Activated CD4-positive, alpha-beta T cell treated with anti-CD3 and anti-CD28 coated beads for 36 hours (primary cell): ENCODE measurements around the gene ARHGEF11. TPM values are rescaled to one million over a fixed set of nuclear protein-coding genes. Genes with fewer than 3 reads are reported as not detected.

ENCODE experiments used
- ATAC-seq: fragments of 200-7000 bp; cut with Tn5 transposase; one replicate; pipeline ENCODE4 v1.10.0; 2021; ENCODE audit warnings: mild to moderate bottlenecking, moderate library complexity
- CTCF ChIA-PET: fragments of 350-600 bp; sonication (Branson Sonifier 250); formaldehyde crosslinking; loops from one replicate; lab custom pipeline; 2021; ENCODE audit warnings: antibody characterized with exemption; lab: Charles Lee
- POLR2A ChIA-PET: fragments of 350-600 bp; sonication (Branson Sonifier 250); formaldehyde crosslinking; loops from one replicate; lab custom pipeline; 2021; ENCODE audit warnings: antibody characterized with exemption, inconsistent platforms; lab: Charles Lee
- DNase-seq: peaks from one replicate; pipeline ENCODE4 v3.0.0-alpha.2; 2020
- H3K27ac Mint-ChIP-seq: one replicate; pipeline ENCODE4 v1.8.0; 2021; ENCODE audit warnings: mixed read lengths
- H3K27me3 Mint-ChIP-seq: one replicate; pipeline ENCODE4 v1.8.0; 2021; ENCODE audit warnings: mixed read lengths
- H3K36me3 Mint-ChIP-seq: one replicate; pipeline ENCODE4 v1.8.0; 2021; ENCODE audit warnings: low read depth, mixed read lengths
- H3K4me1 Mint-ChIP-seq: one replicate; pipeline ENCODE4 v1.8.0; 2021; ENCODE audit warnings: mixed read lengths
- H3K4me3 Mint-ChIP-seq: one replicate; pipeline ENCODE4 v1.8.0; 2021; ENCODE audit warnings: mild to moderate bottlenecking, moderate library complexity, mixed read lengths
- H3K9me3 Mint-ChIP-seq: one replicate; pipeline ENCODE4 v1.8.0; 2021; ENCODE audit warnings: low read depth, mixed read lengths
- intact Hi-C, 2 experiments: fragments of 100-400 bp; cut with DNase I in 1 of 2; cut with micrococcal nuclease in 1 of 2; formaldehyde crosslinking; loops; one replicate each; pipeline versions ENCODE4 v1.14.2 to v1.15.1; 2022 to 2024; cut with DNase I, micrococcal nuclease
- total RNA-seq, 2 experiments: library from RNA; stranded (reverse); gene quantifications; one replicate each; pipeline ENCODE4 v1.2.3, GENCODE V29; 2021

ARHGEF11 gene
- total RNA-seq, 2 experiments from 2014 or later, result 3.5 to 4.8 TPM

DNA sequence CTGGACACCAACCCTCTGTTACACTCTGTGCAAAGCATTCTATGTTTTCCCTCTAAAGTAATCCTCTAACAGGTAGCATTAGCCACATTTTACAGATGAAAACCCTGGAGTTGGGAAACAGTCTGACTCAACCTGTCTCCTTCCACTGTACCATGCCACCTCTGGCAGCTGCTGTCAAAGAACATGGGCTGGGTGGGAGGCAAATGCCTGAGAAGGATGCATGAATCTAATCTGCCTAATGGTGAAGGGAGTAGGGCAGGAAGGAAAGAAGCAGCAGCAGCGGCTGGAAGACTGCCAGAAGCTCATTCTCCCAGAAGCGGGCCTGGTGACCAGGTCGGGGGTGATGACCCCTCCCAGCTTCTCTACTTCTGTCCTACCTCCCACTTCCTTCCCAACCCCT is 103.4 kb downstream of the ARHGEF11 start:
- H3K27me3 Mint-ChIP-seq, result no peaks in the 10 kb centered on the region
- ATAC-seq, result no peak
- no peaks in the 10 kb centered on the region for H3K4me1 Mint-ChIP-seq
- intact Hi-C loops, result no loop called here
- CTCF ChIA-PET, result interaction anchor here (0.7 to 1.2 kb wide), 3 partner anchors 10 to 25 kb away, joined by 3 to 4 read pairs (median 3); no protein-coding TSS in a partner anchor
- POLR2A ChIA-PET, result no interaction called here
- H3K4me3 Mint-ChIP-seq, result no peak overlapping the region
- no peaks in the 10 kb centered on the region for H3K9me3 Mint-ChIP-seq
- DNase-seq, result no peak
- H3K27ac Mint-ChIP-seq, result no peak overlapping the region
- H3K36me3 Mint-ChIP-seq, result peaks cover 5% of the 10 kb centered on the region

DNA sequence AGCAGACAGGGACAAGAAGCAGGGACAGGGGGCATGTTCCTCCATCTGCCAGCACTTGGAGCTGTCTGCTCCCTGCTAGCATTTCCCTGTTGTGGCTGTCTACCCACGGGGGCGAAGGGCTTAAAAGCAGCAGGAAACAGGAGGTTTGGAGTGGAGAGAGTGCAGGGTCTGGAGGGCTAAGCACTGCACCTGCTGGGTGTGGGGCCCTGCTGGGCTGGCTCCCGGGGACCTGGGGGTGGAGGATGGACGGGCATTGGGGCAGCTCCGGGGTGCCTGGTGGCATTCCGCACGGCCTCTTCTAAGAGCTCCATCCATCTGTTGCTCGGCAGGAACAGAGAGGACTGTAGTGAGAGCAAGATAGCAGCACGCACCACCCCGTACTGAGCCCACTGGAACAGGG is 103.9 kb downstream of the ARHGEF11 start:
- ChIA-PET CTCF (interaction anchor here (0.6 to 1.2 kb wide), 5 partner anchors 8 to 68 kb away, joined by 3 to 4 read pairs (median 3); no protein-coding TSS in a partner anchor), POLR2A (no interaction called here)
- ATAC-seq (no peak), DNase-seq (no peak)
- Mint-ChIP-seq H3K9me3 (no peaks in the 10 kb centered on the region), H3K4me3 (no peak overlapping the region), H3K27me3 (no peaks in the 10 kb centered on the region), H3K4me1 (no peaks in the 10 kb centered on the region), H3K27ac (no peak overlapping the region), H3K36me3 (peaks cover 5% of the 10 kb centered on the region)
- intact Hi-C loops, result no loop called here

DNA sequence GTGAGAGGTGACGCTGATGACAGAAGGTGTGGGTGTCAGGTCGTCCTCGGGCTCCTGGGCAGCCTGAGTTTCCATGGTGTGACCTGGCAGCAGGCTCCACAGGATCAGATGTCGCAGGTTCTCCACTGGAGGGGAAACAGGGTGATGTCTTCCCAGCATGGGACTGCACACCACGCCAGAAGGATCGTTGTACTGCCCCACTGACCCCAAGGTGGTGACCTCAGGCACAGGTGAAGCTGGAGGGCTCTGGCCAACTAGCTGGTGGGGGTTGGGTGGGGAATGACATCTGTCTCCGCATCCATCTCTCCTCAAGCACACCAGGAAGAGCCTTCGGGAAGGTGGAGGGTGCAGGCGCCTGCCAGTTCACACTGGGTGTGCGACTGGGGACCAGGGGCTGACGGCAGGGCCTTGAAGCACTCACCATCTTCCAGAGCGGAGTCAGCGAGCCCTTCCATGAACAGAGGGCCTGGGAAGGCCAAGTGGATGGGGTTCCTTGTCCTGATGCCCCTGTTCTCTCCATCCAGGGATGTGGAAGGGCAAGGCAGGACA is 105.7 kb downstream of the ARHGEF11 start:
- intact Hi-C loops, result no loop called here
- no peaks in the 10 kb centered on the region for H3K27me3 Mint-ChIP-seq
- no peaks in the 10 kb centered on the region for H3K36me3 Mint-ChIP-seq
- H3K4me1 Mint-ChIP-seq, result no peaks in the 10 kb centered on the region
- no peak for ATAC-seq
- no peak for DNase-seq
- no peaks in the 10 kb centered on the region for H3K9me3 Mint-ChIP-seq
- CTCF ChIA-PET, result no interaction called here
- no peak overlapping the region for H3K4me3 Mint-ChIP-seq
- H3K27ac Mint-ChIP-seq, result no peak overlapping the region
- POLR2A ChIA-PET, result no interaction called here

DNA sequence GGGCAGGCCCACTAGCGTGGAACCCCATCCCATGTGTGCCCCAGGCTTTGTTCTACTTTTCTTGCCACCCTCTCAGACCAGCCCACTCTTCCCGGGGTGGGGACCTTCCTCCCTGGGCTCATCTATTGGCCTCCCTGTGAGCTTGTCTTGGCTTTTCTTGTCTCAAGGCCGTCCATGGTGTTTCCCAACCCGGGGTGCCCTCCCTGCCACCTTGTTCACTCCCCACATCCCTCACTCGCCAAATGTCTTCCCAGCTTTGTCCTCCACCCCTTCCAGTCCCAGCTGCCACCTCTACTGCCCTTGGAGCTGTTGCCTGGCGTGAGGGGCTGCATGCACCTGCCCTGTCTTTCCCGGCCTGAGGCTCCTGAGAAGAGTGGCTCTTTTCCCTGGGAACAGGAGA is 106.7 kb downstream of the ARHGEF11 start:
- CTCF ChIA-PET, result no interaction called here
- H3K27ac Mint-ChIP-seq, result no peak overlapping the region
- H3K27me3 Mint-ChIP-seq, result no peaks in the 10 kb centered on the region
- DNase-seq, result no peak
- H3K36me3 Mint-ChIP-seq, result no peaks in the 10 kb centered on the region
- no peak for ATAC-seq
- no peaks in the 10 kb centered on the region for H3K4me1 Mint-ChIP-seq
- no peaks in the 10 kb centered on the region for H3K9me3 Mint-ChIP-seq
- no peak overlapping the region for H3K4me3 Mint-ChIP-seq
- intact Hi-C loops, result no loop called here
- POLR2A ChIA-PET, result no interaction called here

DNA sequence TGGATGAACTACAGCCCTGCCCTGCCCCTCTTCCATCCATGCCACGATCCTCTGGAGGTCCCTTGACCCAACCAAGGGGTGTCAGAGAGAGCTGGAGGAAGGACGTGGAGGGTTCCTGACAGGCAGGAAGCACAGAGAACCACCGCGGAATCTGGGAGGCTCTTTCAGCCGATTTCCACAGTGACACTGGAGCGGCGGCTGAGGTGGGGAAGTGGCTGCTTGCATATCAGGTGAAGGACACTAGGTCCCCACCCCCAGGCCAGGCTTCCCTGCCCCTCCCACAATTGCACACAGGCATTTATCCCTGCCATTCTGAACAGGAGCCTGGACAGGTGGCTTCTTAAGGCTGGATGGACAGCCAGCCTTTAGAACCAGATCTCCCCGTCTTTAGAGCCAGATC is 107.7 kb downstream of the ARHGEF11 start:
- ATAC-seq (no peak), DNase-seq (no peak)
- Mint-ChIP-seq H3K4me3 (no peak overlapping the region), H3K27ac (no peak overlapping the region), H3K27me3 (no peaks in the 10 kb centered on the region), H3K36me3 (no peaks in the 10 kb centered on the region), H3K4me1 (no peaks in the 10 kb centered on the region), H3K9me3 (no peaks in the 10 kb centered on the region)
- intact Hi-C loops, result no loop called here
- ChIA-PET CTCF (interaction anchor here (0.7 to 0.8 kb wide), 2 partner anchors 10 to 18 kb away, joined by 3 to 4 read pairs; no protein-coding TSS in a partner anchor), POLR2A (no interaction called here)

DNA sequence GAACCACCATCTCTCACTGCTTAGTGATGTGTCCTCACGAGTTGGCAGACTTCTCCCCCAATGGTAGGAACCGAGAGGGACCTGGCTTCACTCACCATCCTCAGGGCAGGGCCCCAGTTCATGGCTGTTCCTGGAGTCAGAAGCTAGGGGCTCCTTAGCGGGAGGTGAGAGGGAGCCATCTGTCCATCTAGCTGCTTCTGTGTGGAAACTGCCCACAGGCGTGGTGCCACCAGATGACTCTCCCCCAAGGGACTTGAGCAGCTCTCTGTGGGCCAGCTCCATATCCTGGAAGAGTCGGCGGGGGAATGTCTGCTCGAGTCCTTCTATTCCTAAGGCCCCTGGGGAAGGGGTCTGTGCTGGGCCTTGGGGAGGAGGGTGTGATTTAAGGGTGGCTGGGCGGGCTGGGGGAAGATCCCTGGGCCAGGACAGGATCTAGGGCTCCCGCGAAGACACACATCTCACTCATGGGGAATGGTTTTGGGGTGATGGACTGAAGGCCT is 108.8 kb downstream of the ARHGEF11 start:
- Mint-ChIP-seq H3K9me3 (no peaks in the 10 kb centered on the region), H3K4me1 (no peaks in the 10 kb centered on the region), H3K27ac (no peak overlapping the region), H3K4me3 (no peak overlapping the region), H3K36me3 (no peaks in the 10 kb centered on the region), H3K27me3 (no peaks in the 10 kb centered on the region)
- intact Hi-C loops, result no loop called here
- ATAC-seq (no peak), DNase-seq (no peak)
- CTCF ChIA-PET, result interaction anchor here (0.5 to 1.2 kb wide), 3 partner anchors 10 to 100 kb away, joined by 3 to 5 read pairs (median 4); no protein-coding TSS in a partner anchor
- POLR2A ChIA-PET, result interaction anchor here (1.0 kb wide), 1 partner anchor 12 kb away, joined by 4 read pairs; no protein-coding TSS in a partner anchor

DNA sequence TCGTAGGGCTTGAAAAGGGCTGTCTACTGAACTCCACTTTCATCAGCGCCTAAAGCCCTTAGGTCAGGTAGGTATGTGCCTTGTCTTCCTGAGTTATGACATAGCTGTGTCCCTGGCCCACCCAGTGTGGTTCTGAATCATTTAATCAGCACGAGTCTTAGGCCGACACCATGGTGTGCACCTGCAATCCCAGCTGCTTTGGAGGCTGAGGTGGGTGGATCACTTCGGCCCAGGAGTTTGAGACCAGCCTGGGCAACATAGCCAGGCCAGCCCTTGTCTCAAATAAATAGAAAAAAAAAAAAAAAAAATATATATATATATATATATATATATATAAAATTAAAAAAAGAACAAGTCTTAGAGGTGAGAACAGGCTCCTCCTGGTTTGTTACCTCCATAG is 109.4 kb downstream of the ARHGEF11 start:
- peaks cover 4% of the 10 kb centered on the region for H3K27me3 Mint-ChIP-seq
- DNase-seq (no peak), ATAC-seq (no peak)
- no peak overlapping the region for H3K4me3 Mint-ChIP-seq
- H3K27ac Mint-ChIP-seq, result no peak overlapping the region
- intact Hi-C loops, result no loop called here
- no peaks in the 10 kb centered on the region for H3K9me3 Mint-ChIP-seq
- ChIA-PET CTCF (interaction anchor here (0.5 to 1.2 kb wide), 3 partner anchors 10 to 101 kb away, joined by 3 to 5 read pairs (median 4); no protein-coding TSS in a partner anchor), POLR2A (interaction anchor here (1.0 kb wide), 1 partner anchor 13 kb away, joined by 4 read pairs; no protein-coding TSS in a partner anchor)
- H3K36me3 Mint-ChIP-seq, result no peaks in the 10 kb centered on the region
- peaks cover 4% of the 10 kb centered on the region for H3K4me1 Mint-ChIP-seq

DNA sequence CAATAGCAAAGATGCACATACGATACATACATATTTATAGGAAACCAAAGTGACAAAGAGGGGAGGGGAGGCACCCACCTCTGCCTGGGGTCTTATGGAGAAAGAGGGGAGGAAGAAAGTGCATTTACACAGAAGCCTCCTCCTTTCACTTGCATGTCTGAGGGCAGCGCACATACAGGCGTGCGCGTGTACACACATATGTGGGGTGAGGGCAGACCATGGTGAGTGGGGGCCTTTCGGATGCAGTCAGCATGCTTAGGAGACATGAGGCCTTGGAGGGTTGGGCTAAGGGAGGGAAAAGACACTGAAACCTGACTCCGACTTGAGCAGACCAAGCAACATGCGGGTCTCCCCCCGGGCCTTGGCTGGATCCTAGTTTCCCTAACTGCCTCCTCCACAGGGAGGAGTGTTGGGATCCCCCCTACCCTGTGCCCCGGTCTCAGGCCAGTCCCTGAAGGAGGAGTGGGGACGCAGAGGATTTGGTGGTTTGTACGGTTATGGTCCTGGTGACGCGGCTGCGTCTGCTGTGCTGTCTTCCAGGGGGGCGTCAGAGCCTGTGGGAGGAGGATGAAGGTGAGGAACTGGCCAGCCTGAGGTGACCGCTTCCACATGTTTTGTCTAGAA is 109.9 kb downstream of the ARHGEF11 start:
- ChIA-PET CTCF (interaction anchor here (0.5 to 1.2 kb wide), 2 partner anchors 14 to 98 kb away, joined by 3 to 4 read pairs; no protein-coding TSS in a partner anchor), POLR2A (no interaction called here)
- intact Hi-C loops, result no loop called here
- peaks cover 6% of the 10 kb centered on the region for H3K4me1 Mint-ChIP-seq
- DNase-seq (no peak), ATAC-seq (no peak)
- H3K27ac Mint-ChIP-seq, result no peak overlapping the region
- H3K36me3 Mint-ChIP-seq, result no peaks in the 10 kb centered on the region
- H3K27me3 Mint-ChIP-seq, result peaks cover 9% of the 10 kb centered on the region
- no peak overlapping the region for H3K4me3 Mint-ChIP-seq
- H3K9me3 Mint-ChIP-seq, result no peaks in the 10 kb centered on the region

DNA sequence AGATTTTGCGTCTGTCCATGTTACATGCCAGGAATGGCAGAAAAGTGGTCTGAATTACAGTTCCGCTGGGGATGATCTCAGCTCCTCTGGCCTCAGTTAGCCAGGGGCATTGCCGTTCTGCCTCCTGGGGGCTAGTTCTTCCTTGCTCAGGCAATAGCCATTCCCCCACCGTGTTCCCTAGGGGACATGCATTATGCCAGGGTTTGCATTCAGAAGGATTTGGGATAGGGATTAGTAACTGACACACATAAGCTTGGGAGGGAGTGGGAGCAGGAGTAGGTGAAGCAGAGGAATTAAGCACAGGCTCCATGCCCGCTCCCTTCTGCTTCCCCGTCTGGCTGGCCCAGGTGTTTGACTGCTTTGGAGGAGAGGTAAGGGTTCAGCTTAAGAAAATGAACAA is 112.4 kb downstream of the ARHGEF11 start:
- Mint-ChIP-seq H3K4me3 (no peak overlapping the region), H3K27me3 (peaks cover 22% of the 10 kb centered on the region), H3K9me3 (no peaks in the 10 kb centered on the region), H3K36me3 (no peaks in the 10 kb centered on the region), H3K4me1 (peaks cover 7% of the 10 kb centered on the region), H3K27ac (no peak overlapping the region)
- ChIA-PET CTCF (interaction anchor here (0.9 to 2.6 kb wide), 3 partner anchors 8 to 42 kb away, joined by 3 to 10 read pairs (median 3); no protein-coding TSS in a partner anchor), POLR2A (interaction anchor here (0.6 kb wide), 1 partner anchor 36 kb away, joined by 4 read pairs; no protein-coding TSS in a partner anchor)
- no peak for ATAC-seq
- intact Hi-C loops, result no loop called here
- no peak for DNase-seq

DNA sequence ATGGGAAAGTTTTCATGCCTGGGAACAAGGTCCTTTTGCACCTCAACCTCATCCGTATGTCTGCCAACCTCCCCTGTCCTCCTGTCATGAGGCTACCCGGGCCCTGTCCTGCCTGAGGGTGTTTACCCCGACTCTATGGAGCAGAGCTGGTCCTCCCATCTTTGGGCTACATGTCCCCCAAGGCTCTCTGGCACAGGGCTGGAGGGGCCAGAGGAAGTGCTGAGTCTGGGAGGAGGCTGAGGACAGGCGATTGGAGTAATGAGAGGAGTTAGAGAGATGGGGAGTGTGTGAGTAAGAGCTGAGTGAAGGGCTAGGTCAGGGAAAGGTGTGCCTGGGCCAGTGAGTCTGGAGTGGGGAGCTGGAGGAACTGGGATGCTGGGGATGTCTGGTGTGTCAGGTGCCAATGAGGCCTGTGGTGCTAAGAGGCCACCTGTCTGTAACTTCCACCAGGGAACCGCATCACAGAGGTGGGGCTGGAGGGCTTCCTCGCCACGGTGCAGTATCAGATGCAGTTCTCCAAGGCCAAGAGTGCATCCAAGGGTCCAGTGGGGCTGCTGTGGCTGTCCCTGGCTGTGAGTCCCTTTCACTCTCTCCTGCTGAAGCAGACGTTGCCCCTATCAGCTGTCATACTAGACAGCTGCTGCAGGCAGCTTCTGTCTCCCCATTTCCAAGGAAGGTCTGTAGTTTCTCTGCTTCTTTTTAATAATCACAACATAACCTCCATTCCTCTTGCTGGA is 113.4 kb downstream of the ARHGEF11 start:
- Mint-ChIP-seq H3K36me3 (no peaks in the 10 kb centered on the region), H3K27me3 (peaks cover 29% of the 10 kb centered on the region), H3K4me3 (no peak overlapping the region), H3K27ac (no peak overlapping the region), H3K9me3 (no peaks in the 10 kb centered on the region), H3K4me1 (peaks cover 14% of the 10 kb centered on the region)
- DNase-seq (no peak), ATAC-seq (no peak)
- POLR2A ChIA-PET, result no interaction called here
- CTCF ChIA-PET, result interaction anchor here (0.5 to 2.6 kb wide), 5 partner anchors 10 to 42 kb away, joined by 3 to 10 read pairs (median 6); no protein-coding TSS in a partner anchor
- intact Hi-C loops, result no loop called here
